Colon (tissue), 2 donors: ENCODE data around the gene MYRIP.
A peak's percentile ranks its signal among the peaks of the same experiment; 100 is the strongest.
"Not testable (repeated sequence)": the region's sequence is repeated elsewhere in the genome, so short reads cannot be mapped to it uniquely, and the experiment has no call there.

Experiments
- FAIRE-seq: peaks from 2 replicates; lab custom pipeline; 2012; peaks lifted over from hg19 to GRCh38; lab: Jason Lieb, UNC
- donor health status: control.
- donor health status: control.

The MYRIP gene

DNA sequence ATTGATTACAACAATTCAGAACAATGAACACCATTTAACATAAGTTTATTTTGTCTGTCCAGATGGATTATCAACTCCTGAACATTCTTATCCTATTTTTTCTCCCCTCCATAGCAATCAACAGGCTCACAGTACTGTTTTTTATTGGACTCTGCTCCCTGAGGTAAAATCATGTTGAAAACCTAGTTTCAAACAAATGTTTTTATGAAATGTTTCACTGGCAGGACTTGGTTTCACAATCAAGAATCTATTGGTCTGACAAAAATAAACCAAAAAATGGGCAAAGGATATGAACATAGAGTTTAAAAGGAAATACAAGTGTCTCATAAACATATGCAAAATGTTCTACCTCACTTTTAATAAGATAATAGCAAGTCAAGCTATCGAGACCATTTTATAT is 2.6 kb upstream of the MYRIP start:
- FAIRE-seq = no peak

DNA sequence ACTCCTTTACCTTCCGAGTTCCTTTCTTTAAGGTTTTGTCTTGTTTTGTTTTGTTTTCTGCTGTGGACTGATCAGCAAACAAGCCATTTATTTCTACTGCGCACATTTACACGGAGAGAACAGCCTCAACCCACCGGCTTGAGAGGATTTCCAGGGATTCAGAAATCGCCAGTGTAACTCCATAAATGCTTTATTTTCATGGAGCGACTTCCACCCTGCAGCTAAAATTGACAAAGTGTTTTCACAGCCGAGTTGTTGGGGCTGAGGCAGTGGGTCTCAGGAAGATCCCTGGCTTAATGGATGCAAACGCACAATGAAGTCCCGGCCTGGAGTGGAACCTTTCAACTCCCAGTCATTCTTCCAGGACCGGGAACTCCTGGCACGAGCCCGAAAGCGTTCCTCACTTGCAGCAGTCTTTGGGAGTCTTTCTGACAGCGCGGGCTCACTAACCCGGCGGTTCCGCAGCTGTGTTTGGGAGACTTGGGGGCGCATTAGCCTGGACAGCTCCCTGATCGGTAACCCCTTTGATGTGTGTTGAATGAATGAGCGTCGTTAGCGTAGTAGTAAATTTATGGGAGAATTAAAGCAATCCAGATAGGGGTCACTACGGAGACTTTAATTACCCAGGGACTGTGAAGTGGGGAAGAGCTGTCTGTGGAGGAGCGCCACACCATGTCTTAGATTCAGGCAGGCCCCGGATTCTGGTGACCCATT is 785 bp upstream of the MYRIP start:
- FAIRE-seq = no peak

DNA sequence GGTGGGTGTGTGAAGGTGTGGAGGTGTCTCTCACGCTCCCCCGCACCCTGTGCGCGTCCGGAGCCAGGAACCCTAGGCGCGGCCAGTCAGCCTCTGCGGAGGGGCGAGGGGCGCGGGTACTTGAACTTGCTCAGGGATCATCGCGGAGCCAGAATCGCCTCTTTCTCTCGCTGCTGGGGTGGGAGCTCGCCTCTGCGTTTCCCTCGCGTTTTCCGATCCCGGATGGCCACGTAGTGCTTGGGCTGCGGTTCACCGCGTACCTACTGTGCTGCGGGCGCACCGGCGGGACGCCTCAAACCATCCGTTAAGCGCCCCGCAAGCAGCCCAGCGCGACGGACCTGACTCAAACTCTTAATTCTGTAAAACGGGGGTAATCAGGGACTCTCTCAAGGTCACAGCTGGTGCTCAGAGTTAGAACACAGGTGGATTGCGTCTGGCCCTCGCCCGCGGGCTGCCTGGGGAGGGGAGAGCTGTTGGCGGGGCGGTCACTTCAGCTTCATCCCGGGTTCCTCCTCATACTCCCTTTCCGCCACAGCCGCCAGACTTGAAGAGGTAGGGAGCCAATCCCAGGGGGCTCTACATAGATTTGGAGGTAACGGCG is 686 bp downstream of the MYRIP start:
- no peak for FAIRE-seq

DNA sequence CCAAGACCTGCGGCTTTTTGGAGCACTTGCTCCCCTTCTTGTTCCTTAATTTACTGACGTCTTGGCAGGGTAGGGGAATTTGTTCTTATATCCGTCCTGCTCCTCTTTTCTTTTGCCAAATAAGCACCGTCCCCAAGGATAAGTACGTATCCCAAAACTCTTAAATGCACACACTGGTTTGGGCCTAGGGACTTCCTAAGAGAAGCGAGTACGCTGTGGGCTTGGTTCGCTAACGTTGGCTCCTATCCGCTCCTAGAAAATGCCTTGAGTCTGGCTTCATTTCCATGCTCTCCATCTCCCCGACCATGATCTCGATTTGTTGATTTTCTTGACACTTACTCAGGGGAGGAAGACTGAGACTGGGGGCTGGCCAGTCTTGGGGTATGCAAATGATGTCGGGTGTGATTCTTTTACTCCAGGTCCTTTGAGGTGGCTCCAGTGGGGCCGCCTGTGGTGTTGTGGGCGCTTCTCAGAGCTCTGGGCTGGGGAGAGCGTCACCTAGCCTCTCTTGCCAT is 1.3 kb downstream of the MYRIP start:
- FAIRE-seq = no peak

DNA sequence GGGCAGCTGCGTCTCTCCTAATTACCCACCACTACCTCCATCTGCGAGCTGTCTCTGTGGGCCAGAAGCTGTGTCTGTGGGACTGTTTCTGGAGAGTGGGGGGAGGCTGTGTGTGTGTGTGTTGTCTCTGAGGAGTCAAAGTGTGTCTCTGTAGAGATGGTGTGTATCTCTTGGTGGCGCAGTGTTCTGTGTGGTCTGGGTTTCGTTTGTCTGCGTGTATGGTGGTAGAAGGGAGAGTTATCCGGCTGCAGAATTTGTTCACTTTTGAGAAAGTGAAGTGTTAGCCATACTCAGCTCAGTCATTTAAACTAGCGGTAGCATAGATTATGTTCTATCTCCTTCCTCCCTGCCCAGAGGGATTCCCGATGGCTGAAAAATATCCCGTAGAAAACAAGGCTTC is 2.2 kb downstream of the MYRIP start:
- no peak for FAIRE-seq

DNA sequence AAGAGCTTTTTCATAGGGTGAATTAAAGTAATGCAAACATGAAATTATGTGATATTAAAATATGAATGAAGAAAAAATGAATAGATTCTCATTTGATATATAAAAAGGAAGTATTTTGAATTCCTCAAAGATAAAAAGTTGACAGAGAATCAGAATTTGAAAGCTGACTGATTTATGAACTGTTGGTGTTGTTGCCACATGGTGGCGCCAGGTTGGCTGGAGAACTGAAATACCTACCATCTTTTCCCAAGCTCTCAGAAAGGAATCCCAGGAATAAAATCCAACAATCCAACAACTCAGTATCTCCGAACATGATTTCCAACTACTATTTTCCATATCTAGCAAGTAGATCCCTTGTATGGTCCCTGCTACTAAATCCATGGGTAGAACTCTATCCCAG is 3.1 kb downstream of the MYRIP start:
- no peak for FAIRE-seq

DNA sequence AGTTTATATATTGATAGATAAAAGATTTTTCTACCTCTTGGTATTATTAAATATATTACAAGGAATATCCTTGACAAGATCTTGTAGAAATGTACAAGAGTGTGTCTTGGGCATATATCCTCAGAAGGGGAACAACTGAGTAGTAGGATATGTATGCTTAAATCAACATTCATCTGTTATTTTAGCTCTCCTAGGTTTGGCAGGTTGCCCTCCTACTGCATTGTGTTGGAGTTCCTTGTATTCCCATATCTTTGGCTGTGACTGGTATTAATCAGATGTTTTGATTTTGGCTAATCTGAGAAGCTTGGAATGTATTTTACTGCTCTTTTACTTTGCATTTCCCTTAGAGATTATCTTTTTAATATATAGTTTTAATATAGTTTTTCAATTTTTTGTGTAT is 4.6 kb downstream of the MYRIP start:
- FAIRE-seq = no peak

DNA sequence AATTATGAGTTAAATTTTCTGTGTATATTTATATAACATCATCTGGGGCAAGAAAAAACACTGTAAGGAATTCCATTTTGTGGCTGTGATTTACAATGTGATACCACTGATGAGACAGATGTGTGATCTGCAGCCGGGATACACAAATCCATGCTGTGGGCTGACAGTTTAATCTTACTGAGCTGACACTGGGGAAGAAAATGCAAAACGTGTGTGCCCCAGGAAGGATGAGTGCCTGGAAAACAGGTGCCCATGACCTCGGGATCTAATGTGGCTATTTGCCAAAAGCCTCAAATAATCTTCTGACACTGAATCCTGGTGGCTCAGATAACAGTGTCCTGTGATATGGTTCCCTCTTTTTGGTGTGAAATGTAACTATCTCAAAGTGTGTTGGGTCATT is 10.5 kb downstream of the MYRIP start:
- FAIRE-seq = no peak

DNA sequence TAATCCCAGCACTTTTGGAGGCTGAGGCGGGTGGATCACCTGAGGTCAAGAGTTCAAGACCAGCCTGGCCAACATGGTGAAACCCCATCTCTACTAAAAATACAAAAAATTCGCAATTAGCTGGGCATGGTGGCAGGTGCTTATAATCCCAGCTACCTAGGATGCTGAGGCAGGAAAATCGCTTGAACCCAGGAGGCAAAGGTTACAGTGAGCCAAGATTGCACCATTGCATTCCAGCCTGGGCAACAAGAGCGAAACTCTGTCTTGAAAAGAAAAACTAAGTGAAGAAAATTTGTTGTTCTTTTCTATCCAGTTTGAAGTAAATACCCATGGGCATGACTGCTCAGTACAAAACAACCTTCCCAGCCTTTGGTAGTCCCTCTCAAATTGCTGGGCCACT is 24.4 kb downstream of the MYRIP start:
- not testable (repeated sequence) for FAIRE-seq

DNA sequence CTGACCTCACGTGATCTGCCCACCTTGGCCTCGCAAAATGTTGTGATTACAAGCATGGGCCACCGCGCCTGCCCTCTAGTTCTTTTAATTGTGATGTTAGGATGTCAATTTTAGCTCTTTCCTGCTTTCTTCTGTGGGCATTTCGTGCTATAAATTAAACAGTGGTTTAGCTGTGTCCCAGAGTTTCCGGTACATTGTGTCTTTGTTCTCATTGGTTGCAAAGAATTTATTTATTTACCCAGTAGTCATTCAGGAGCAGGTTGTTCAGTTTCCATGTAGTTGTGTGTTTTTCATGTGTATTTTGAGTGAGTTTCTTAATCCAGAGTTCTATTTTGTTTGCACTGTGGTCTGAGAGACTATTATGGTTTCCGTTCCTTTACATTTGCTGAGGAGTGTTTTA is 30.1 kb downstream of the MYRIP start:
- FAIRE-seq = no peak

DNA sequence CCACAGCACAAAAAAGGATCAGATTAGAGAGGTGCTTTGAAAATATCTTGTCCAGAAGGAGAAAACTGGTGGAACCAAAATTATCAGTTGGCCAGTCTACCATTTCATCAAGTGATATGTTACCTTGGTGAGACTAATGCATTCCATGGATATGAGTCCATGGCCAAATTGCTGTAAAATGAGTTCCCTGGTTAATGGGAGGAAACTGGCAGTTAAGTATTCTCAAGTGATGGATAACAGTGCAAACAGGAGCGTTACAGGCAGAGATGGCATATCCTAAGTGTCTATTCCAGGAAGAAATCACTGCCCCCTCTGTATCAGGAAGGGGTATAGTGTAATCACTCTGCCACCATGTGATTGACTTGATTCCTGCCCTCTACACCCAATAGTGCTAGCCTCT is 34.0 kb downstream of the MYRIP start:
- FAIRE-seq = no peak

DNA sequence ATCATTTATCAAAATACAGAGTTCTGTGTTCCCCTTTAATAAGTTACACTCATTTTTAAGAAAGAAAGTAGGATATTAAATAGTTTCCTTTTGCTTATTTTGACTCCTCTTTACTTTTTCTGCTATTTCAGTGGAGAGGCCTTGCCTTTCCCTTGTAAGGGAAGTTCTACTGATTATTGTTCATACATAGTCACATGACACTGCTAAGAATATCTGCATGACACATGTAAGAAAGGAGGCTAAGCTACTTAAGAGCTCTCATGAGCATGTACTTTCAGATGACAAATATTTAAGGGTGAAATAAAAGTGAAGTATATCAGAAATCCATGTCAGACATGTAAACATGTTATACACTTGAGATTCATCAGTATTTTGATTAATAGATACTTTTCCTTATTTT is 39.0 kb downstream of the MYRIP start:
- FAIRE-seq = no peak

DNA sequence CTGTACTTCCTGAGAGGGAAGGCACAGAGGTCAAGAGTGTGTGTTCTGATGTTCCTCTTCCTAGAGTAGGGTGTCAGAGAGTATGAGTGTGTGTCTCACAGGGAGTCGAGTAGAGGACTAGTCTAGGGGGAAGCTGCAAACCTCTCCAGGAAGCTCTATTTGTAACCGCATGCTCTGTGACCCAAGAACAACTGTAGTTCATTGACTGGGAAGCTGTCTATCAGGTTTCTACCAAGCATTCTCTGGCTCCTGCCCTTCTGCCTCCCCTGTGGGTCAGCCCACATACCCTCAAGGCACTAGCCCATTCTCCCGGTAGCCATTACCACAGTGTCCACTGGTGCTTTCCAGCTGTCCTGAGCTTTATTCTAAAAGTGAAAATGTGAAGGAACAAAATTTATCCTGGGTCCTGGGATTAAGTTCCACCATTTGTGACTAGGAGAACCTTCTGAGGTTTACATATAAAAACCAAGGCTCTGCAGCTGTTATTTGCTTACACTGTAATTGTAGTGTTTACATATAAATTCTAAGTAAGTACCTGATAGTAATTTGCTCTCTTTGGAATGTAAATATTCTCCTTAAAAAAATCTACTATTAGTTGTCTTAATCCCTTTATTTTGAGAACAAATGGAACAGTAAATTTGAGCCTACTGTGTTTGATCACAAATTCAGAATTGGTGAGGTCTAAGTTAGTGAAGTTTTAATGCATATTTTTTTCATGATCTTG is 40.7 kb downstream of the MYRIP start:
- no peak for FAIRE-seq

DNA sequence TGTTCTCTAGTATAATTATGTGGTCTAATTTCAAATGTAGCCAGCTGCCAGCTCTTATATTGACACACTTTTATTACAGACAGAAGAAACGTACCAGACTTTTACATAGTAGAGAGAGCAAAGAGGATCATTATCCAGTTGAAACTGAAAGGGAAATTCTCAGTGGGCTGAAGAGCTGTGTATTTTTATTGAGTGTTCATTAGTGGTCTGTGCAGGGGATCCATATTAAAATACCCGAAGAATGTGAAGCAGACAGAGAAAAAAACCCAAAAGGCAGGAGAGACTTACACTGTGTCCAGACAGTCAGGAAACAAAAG is 41.3 kb downstream of the MYRIP start:
- FAIRE-seq = no peak

DNA sequence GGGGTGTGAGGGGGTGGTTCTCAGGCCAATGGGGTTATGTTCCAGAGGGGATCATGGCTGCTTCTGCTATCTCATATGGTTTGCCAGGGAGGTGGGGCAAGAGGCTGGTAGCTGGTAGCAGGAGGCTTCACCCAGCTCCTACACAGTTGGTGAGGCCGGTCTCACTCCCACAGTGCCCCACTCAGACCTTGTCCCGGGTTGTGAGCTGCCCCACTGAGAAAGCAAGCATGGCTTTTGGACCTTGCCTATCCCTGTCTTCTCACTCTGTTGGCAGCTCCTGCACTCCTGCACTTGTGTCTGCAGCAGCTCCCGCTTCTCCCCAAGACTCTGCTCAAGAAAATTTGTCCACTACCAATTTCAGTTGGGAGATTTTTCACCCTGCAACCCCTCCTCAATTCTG is 46.1 kb downstream of the MYRIP start:
- no peak for FAIRE-seq

DNA sequence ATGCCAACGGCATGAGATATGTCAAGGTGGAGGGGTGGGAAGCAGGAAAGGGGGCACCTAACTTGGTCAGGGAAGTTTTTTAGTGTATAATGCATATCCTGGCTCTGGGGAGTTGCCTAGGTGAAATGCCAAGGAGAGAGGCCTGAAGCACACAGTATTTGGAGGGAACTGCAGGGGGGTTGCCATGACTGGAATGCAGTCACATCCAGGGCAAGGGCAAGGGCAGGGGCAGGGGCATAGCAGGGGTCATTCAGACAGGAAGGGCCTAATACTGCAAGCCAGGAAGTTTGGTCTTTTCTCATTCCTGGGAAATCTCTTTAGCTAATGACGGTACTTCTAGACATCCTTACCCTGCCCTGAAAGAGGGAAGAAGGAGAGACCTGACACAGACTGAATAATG is 60.5 kb downstream of the MYRIP start:
- no peak for FAIRE-seq

DNA sequence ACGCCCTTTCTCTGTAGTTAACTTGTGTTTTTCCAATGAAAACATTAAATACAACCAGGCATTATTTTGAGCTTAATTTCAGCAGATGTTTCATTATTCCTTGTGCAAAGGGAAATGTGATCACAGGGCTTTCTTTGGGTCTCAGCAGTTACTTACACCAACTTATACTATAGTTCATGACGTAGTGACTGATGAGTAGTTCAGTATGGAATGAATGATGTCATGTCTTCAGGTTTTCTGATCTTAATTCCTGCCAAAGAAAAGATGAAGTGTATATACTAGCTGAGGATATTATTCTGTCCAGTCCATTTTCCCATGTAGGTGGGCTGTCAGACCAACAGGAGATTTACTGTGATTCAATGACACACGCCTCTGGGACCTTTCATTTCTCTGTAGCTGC is 61.3 kb downstream of the MYRIP start:
- FAIRE-seq = no peak

DNA sequence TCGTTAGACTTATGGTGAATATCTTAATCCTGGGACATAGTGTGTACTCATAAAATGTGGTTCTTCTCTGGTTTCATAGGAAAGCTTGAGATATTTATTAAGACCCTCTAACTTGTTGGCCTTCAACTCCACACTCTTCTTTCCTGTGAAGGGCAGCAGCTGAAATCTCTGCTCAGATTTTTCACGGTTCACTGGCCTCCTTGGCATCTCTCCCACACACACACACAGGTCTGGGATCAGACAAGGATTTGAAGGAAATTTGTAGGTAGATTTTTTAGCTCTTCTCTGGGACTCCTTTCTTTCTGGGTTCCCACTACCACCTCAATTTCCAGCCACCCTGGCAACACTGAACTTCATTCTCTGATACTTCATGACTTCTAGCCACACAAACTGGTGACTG is 70.2 kb downstream of the MYRIP start:
- no peak for FAIRE-seq

DNA sequence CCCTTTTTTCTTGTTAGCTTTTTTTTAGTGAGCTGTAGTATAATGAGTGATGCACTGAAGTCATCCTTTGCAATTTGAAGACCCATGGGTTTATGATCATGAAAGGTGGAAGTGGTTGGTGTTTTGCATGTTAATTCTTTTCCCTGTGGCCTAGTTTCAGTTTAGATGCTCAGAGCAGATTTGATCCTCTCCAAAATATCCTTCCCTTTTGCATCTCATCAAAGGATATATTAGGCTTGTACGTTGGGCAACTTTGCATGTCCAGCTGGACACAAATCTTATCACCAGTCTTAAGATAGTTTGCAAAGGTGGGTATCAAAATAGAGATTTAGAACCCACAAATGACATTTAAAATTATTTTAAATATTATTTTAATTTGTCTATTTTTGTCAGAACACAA is 72.7 kb downstream of the MYRIP start:
- FAIRE-seq = no peak

DNA sequence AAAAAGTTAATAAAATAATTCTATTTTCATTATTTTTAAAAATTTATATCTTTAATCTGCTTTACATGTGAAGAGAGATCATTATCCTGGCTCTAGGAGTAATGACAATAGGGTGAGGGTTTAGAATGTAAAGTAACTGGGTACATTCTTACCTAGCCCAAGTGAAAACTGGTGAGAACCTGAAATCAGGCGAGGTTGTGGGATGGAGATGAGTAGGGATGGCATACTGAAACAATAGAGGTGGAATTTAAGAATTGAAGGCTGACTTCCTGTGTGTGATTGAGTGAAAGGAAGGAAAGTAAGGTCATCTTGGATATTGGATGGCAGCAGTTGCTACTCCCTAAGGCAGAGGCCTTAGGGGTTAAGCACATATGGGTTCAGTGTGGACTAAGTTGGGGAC is 82.7 kb downstream of the MYRIP start:
- no peak for FAIRE-seq

DNA sequence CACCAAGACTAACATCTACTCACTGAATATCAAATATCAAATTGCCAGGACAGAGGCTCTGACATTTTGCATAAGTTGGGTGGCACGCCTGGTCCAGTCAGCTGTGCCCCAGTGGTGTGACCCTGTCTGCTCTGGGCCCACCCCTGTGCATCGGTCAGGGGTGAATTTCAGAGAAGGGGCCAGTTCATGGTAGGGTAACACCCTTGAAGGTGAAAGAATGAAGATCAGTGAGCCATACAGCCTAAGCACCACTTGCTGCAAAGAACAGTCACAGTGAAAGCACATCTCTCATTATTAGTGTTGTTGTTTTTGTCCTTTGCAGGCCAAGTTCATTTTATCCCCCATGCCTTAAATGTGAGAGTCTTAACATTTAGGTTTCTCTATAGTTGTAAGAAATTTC is 86.8 kb downstream of the MYRIP start:
- FAIRE-seq = no peak

DNA sequence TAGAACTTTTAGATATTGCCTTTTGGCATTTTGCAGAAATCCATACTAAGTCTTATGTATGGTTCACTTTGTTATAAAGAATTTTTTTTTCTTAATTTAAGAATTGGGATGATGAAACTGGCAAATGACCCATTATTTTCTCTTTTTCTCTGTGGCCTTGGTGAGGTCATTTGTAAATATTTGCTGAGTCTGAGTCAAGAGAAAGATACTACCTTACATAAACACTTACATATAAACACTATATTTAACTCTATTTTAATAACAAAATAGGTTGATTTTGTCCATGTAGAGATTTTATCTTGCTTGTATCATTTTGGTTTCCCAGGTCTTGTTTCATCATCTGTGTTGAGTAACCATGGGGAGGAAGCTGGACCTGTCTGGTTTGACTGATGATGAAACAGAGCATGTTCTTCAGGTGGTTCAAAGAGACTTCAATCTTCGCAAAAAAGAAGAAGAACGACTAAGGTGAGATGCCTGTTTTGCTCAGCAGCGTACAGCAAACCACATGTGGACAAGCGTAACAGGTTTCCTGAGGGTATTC is 91.1 kb downstream of the MYRIP start:
- FAIRE-seq = no peak

DNA sequence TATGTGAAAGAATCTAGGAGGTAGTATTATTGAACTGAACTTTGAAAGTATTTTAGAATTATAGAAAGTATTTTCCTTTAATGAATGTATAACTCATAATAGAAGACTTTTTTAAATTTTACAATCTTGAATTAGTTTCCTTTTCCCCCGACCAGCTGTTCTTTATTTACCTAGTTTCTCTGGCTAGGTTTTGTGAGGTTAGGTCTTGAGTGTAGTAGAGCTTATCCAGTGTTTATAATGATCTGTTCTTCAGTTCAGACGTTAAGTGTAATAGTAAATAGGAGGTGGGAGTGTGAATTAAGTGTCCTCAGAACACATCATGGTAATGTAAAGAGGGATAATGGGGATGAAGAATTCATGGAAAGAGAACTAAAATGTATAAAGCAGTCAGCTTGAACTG is 93.8 kb downstream of the MYRIP start:
- FAIRE-seq = peak; percentile 41
